Effector memory CD4-positive, alpha-beta T cell (primary cell): ENCODE results near the gene LGALS9C.
"Not testable (repeated sequence)": the region's sequence is repeated elsewhere in the genome, so short reads cannot be mapped to it uniquely, and the experiment has no call there.

Source experiments
- DNase-seq, 3 donors: peaks; one replicate each; pipeline ENCODE4 v3.0.0-alpha.2; 2020
- H3K27ac ChIP-seq: 2 replicates; pipeline ENCODE4 v1.7.0; 2013; ENCODE audit warnings: mild to moderate bottlenecking, low read length, moderate library complexity; ENCODE audit not compliant: insufficient read depth, poor library complexity, severe bottlenecking
- H3K27me3 ChIP-seq: replicated peaks from 2 replicates; pipeline ENCODE4 v1.7.0; 2013; ENCODE audit warnings: mild to moderate bottlenecking, low read length; ENCODE audit not compliant: insufficient read depth, control insufficient read depth, poor library complexity, severe bottlenecking
- H3K36me3 ChIP-seq: 2 replicates; pipeline ENCODE4 v1.7.0; 2013; ENCODE audit warnings: mild to moderate bottlenecking, low read length, moderate library complexity; ENCODE audit not compliant: control insufficient read depth, insufficient read depth
- H3K4me1 ChIP-seq: 2 replicates; pipeline ENCODE4 v1.7.0; 2013; ENCODE audit warnings: low read length, mild to moderate bottlenecking; ENCODE audit not compliant: control insufficient read depth, insufficient read depth, poor library complexity, severe bottlenecking
- H3K4me3 ChIP-seq: 2 replicates; pipeline ENCODE4 v1.7.0; 2013; ENCODE audit warnings: low read length, low read depth, mild to moderate bottlenecking; ENCODE audit not compliant: insufficient read depth, poor library complexity, severe bottlenecking
- H3K9me3 ChIP-seq: 2 replicates; pipeline ENCODE4 v1.7.0; 2013; ENCODE audit warnings: mild to moderate bottlenecking, low read length, moderate library complexity; ENCODE audit not compliant: control insufficient read depth

LGALS9C gene

GRCh38 chr17:18459035-18459434 is 17.6 kb upstream of the LGALS9C start:
- H3K36me3 ChIP-seq, DNase-seq, H3K27me3 ChIP-seq, H3K4me3 ChIP-seq, H3K27ac ChIP-seq, H3K9me3 ChIP-seq, H3K4me1 ChIP-seq: not testable (repeated sequence)

- H3K4me3 ChIP-seq, H3K4me1 ChIP-seq, DNase-seq, H3K36me3 ChIP-seq, H3K27ac ChIP-seq, H3K27me3 ChIP-seq, H3K9me3 ChIP-seq: not testable (repeated sequence)
Measured at GRCh38 chr17:18463831-18464502, 12.6 kb upstream of the LGALS9C start.

- not testable (repeated sequence) for H3K27ac ChIP-seq, H3K4me3 ChIP-seq, H3K36me3 ChIP-seq, H3K27me3 ChIP-seq, H3K9me3 ChIP-seq, DNase-seq, H3K4me1 ChIP-seq
Measured at GRCh38 chr17:18466250-18466983, 10.2 kb upstream of the LGALS9C start.

- H3K4me3 ChIP-seq, H3K27me3 ChIP-seq, DNase-seq, H3K9me3 ChIP-seq, H3K27ac ChIP-seq, H3K36me3 ChIP-seq, H3K4me1 ChIP-seq: not testable (repeated sequence)
Measured at GRCh38 chr17:18467001-18467400, 9.6 kb upstream of the LGALS9C start.

GRCh38 chr17:18468472-18469171 is 8.0 kb upstream of the LGALS9C start:
- H3K36me3 ChIP-seq, H3K27ac ChIP-seq, H3K4me3 ChIP-seq, H3K27me3 ChIP-seq, DNase-seq, H3K4me1 ChIP-seq, H3K9me3 ChIP-seq: not testable (repeated sequence)

- H3K27ac ChIP-seq, H3K27me3 ChIP-seq, H3K4me1 ChIP-seq, H3K4me3 ChIP-seq, H3K9me3 ChIP-seq, DNase-seq, H3K36me3 ChIP-seq: not testable (repeated sequence)
Measured at GRCh38 chr17:18469837-18470236, 6.8 kb upstream of the LGALS9C start.

- not testable (repeated sequence) for H3K4me1 ChIP-seq, DNase-seq, H3K27me3 ChIP-seq, H3K36me3 ChIP-seq, H3K9me3 ChIP-seq, H3K27ac ChIP-seq, H3K4me3 ChIP-seq
Measured at GRCh38 chr17:18470345-18470930, 6.2 kb upstream of the LGALS9C start.

- H3K27ac ChIP-seq, H3K9me3 ChIP-seq, DNase-seq, H3K27me3 ChIP-seq, H3K4me1 ChIP-seq, H3K4me3 ChIP-seq, H3K36me3 ChIP-seq: not testable (repeated sequence)
Measured at GRCh38 chr17:18473967-18474366, 2.6 kb upstream of the LGALS9C start.

GRCh38 chr17:18474754-18475153 is 1.8 kb upstream of the LGALS9C start:
- not testable (repeated sequence) for H3K27me3 ChIP-seq, DNase-seq, H3K9me3 ChIP-seq, H3K4me3 ChIP-seq, H3K36me3 ChIP-seq, H3K27ac ChIP-seq, H3K4me1 ChIP-seq

- not testable (repeated sequence) for H3K9me3 ChIP-seq, H3K36me3 ChIP-seq, DNase-seq, H3K27ac ChIP-seq, H3K27me3 ChIP-seq, H3K4me1 ChIP-seq, H3K4me3 ChIP-seq
Measured at GRCh38 chr17:18477367-18477766, 778 bp downstream of the LGALS9C start.
